Smooth muscle cell (in vitro differentiated cells): ENCODE data around the gene RASSF4. TPM values are rescaled to one million over a fixed set of nuclear protein-coding genes. Genes with fewer than 3 reads are reported as not detected.

Experiments used
- DNase-seq: peaks from one replicate; lab custom pipeline; 2025; ENCODE audit not compliant: unreplicated experiment; lab: John Stamatoyannopoulos, UW
- H2AFZ ChIP-seq: fragments of 200-600 bp; sonication (generic); 2 replicates; pipeline ENCODE4 v1.6.0; 2016; ENCODE audit warnings: antibody characterized with exemption, low read depth, mild to moderate bottlenecking
- H3F3A ChIP-seq: fragments of 200-600 bp; sonication (generic); 2 replicates; pipeline ENCODE4 v1.6.0; 2017; ENCODE audit warnings: antibody characterized with exemption, low read depth
- H3K27ac ChIP-seq: fragments of 200-600 bp; sonication (generic); 2 replicates; pipeline ENCODE4 v1.5.1; 2016; ENCODE audit warnings: low read depth, mild to moderate bottlenecking
- H3K27me3 ChIP-seq: fragments of 200-600 bp; sonication (generic); 2 replicates; pipeline ENCODE4 v1.6.1; 2016; ENCODE audit warnings: low read depth, mild to moderate bottlenecking
- H3K36me3 ChIP-seq: fragments of 200-600 bp; sonication (generic); 2 replicates; pipeline ENCODE4 v1.5.1; 2016; ENCODE audit warnings: low read depth
- H3K4me1 ChIP-seq: fragments of 200-600 bp; sonication (generic); 2 replicates; pipeline ENCODE4 v1.5.1; 2016; ENCODE audit warnings: low read depth
- H3K4me2 ChIP-seq: fragments of 200-600 bp; sonication (generic); 2 replicates; pipeline ENCODE4 v1.6.0; 2016; ENCODE audit warnings: mild to moderate bottlenecking
- H3K4me3 ChIP-seq: fragments of 200-600 bp; sonication (generic); 2 replicates; pipeline ENCODE4 v1.5.1; 2016; ENCODE audit warnings: mild to moderate bottlenecking
- H3K79me2 ChIP-seq: fragments of 200-600 bp; sonication (generic); 2 replicates; pipeline ENCODE4 v1.6.0; 2016; ENCODE audit warnings: low read depth, mild to moderate bottlenecking
- H3K9ac ChIP-seq: fragments of 200-600 bp; sonication (generic); 2 replicates; pipeline ENCODE4 v1.6.0; 2016; ENCODE audit warnings: low read depth
- H3K9me3 ChIP-seq: fragments of 200-600 bp; sonication (generic); replicated peaks from 2 replicates; pipeline ENCODE4 v1.5.1; 2016; ENCODE audit warnings: low read depth
- H4K20me1 ChIP-seq: fragments of 200-600 bp; sonication (generic); 2 replicates; pipeline ENCODE4 v1.6.0; 2016; ENCODE audit warnings: low read depth
- WGBS: methylation state at CpG from one replicate; pipeline ENCODE4 v1.1.7; 2016; ENCODE audit warnings: low lambda C conversion rate; 5-methylcytosine and 5-hydroxymethylcytosine counted together
- polyA plus RNA-seq: library from polyadenylated mRNA; unstranded; fragments of >200 nt; fragmentation: Nextera tagmentation; extraction: Ambion mirVana; gene quantifications from 2 replicates; pipeline ENCODE4 v1.2.1, GENCODE V29; 2016
- total RNA-seq: library from RNA; depleted of rRNA; stranded (reverse); fragments of >200 nt; gene quantifications from 2 replicates; pipeline ENCODE4 v1.2.3, GENCODE V29; 2014
- TF ChIP-seq, protein P1 (sequence below): fragments of 200-600 bp; sonication (generic); IDR thresholded peaks from 2 replicates; pipeline ENCODE4 v1.5.1; 2017; ENCODE audit warnings: borderline replicate concordance, mild to moderate bottlenecking, antibody characterized with exemption; ENCODE audit not compliant: insufficient read depth, poor library complexity, severe bottlenecking

RASSF4 gene
- total and polyA plus RNA-seq, 2 experiments from 2014 or later = 8.3 to 14.8 TPM

DNA sequence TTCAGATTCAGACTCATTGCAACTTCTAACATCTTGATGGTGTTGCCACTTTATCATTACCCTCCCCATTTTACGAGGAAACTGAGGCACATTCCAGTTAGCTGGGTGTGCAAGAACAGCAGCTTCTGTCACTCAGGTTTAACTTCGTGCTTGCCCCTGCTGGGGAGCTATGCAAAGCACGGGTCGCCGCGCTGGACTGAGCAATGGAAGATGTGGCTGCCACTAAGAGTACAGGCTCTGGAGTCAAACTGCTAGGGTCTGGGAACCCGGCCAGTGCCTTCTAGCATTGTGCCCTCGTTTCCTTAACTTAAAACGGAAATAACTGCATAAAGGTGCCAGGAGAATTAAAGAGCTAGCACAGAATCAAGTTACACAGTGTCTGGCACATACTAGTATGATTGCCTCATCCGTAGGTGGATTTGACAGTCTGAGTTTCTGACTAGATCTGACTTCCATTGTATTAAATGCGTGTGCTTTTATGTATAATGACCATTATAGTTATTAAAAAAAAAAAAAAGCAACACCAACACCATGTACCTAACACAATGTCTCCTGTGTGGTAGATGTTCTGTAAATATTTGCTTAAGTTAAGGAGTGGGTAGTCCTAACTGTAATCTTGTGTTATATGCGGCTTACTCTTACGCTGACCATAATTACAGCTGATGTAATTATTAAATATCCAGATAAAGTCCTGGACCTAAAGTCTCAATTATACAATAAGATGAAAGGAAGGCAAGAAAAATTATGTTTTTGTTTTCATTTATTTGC, 42.0 kb downstream of the RASSF4 start:
- Histone ChIP-seq H4K20me1 (no peaks in the 10 kb centered on the region), H3K9ac (peak overlapping the region; percentile 84), H3K9me3 (no peaks in the 10 kb centered on the region), H3F3A (no peaks in the 10 kb centered on the region), H3K27ac (peak overlapping the region; percentile 75), H3K4me3 (peak overlapping the region; percentile 66), H3K4me1 (peaks cover 10% of the 10 kb centered on the region), H3K79me2 (peaks cover 37% of the 10 kb centered on the region), H3K36me3 (peaks cover 13% of the 10 kb centered on the region), H3K27me3 (no peaks in the 10 kb centered on the region), H2AFZ (peak overlapping the region; percentile 77), H3K4me2 (peak overlapping the region; percentile 87)
- no peak for DNase-seq
- TF ChIP-seq, protein P1, sequence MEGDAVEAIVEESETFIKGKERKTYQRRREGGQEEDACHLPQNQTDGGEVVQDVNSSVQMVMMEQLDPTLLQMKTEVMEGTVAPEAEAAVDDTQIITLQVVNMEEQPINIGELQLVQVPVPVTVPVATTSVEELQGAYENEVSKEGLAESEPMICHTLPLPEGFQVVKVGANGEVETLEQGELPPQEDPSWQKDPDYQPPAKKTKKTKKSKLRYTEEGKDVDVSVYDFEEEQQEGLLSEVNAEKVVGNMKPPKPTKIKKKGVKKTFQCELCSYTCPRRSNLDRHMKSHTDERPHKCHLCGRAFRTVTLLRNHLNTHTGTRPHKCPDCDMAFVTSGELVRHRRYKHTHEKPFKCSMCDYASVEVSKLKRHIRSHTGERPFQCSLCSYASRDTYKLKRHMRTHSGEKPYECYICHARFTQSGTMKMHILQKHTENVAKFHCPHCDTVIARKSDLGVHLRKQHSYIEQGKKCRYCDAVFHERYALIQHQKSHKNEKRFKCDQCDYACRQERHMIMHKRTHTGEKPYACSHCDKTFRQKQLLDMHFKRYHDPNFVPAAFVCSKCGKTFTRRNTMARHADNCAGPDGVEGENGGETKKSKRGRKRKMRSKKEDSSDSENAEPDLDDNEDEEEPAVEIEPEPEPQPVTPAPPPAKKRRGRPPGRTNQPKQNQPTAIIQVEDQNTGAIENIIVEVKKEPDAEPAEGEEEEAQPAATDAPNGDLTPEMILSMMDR = peak; percentile 7
- WGBS = 22% methylated on average over 13 of the region's 13 CpGs

DNA sequence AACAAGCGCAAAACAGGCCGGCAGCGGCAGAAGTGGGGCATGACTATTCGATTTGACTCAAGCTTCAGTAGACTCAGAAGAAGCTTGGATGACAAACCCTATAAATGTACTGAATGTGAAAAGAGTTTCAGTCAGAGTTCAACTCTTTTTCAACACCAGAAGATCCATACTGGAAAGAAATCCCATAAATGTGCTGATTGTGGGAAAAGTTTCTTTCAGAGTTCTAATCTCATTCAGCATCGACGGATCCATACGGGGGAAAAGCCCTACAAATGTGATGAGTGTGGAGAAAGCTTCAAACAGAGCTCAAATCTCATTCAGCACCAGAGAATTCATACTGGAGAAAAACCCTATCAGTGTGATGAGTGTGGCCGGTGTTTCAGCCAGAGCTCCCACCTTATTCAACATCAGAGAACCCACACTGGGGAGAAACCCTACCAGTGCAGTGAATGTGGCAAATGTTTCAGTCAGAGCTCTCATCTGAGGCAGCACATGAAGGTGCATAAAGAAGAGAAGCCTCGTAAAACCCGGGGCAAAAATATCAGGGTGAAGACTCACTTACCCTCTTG, 43.9 kb downstream of the RASSF4 start:
- peaks cover 13% of the 10 kb centered on the region for H3K36me3 ChIP-seq
- TF ChIP-seq, protein P1 = no peak
- H3K9me3 ChIP-seq = no peaks in the 10 kb centered on the region
- no peak overlapping the region for H2AFZ ChIP-seq
- no peak overlapping the region for H3K27ac ChIP-seq
- H3K27me3 ChIP-seq = no peaks in the 10 kb centered on the region
- no peak overlapping the region for H3K4me2 ChIP-seq
- no peak overlapping the region for H3K9ac ChIP-seq
- peaks cover 10% of the 10 kb centered on the region for H3K4me1 ChIP-seq
- DNase-seq = no peak
- H3K4me3 ChIP-seq = no peak overlapping the region
- H4K20me1 ChIP-seq = no peaks in the 10 kb centered on the region
- H3F3A ChIP-seq = no peaks in the 10 kb centered on the region
- H3K79me2 ChIP-seq = peaks cover 37% of the 10 kb centered on the region
- over 99% methylated on average over 10 of the region's 10 CpGs for WGBS

GRCh38 chr10:45004661-45005060, 45.1 kb downstream of the RASSF4 start:
- H3F3A ChIP-seq = no peaks in the 10 kb centered on the region
- H3K4me1 ChIP-seq = peaks cover 10% of the 10 kb centered on the region
- H3K4me2 ChIP-seq = no peak overlapping the region
- no peak overlapping the region for H3K4me3 ChIP-seq
- no peaks in the 10 kb centered on the region for H4K20me1 ChIP-seq
- H3K9ac ChIP-seq = no peak overlapping the region
- no peak overlapping the region for H2AFZ ChIP-seq
- no peaks in the 10 kb centered on the region for H3K27me3 ChIP-seq
- DNase-seq = no peak
- peaks cover 13% of the 10 kb centered on the region for H3K36me3 ChIP-seq
- H3K27ac ChIP-seq = no peak overlapping the region
- TF ChIP-seq, protein P1 = no peak
- no peaks in the 10 kb centered on the region for H3K9me3 ChIP-seq
- peaks cover 37% of the 10 kb centered on the region for H3K79me2 ChIP-seq
- WGBS = 95% methylated on average over 3 of the region's 3 CpGs
